ENCODE results near the gene PIP5K1B. TPM values are rescaled to one million over a fixed set of nuclear protein-coding genes. Genes with fewer than 3 reads are reported as not detected.

Gene PIP5K1B
- total RNA-seq, 1 experiment from 2014 or later, result 10.3 TPM

DNA sequence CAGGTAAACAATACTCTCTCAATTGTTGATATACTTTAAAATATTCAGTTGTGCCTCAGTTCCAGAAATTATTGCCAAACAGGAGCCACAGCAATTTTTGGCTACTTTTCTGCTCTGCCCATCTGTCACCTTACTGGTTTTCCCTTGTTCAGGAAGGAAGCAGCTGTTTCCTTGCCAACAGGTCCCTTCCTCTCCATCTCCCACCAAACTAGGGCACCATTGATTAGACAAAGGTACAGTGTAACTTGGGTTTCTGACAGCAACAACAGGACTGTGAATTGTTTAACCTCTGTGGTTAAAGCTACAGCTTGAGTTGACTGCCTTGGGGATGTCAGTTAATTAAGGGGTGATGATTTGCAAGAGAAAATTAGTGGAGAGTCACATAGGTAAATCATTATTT is 76.9 kb downstream of the PIP5K1B start:
- H3K27me3 ChIP-seq (replicated peaks; ENCODE audit: control insufficient read depth, insufficient read depth, low read length), result no peaks in the 10 kb centered on the region
- H3K9me3 Mint-ChIP-seq (ENCODE audit: unreplicated experiment), result no peaks in the 10 kb centered on the region
- ChIA-PET CTCF (no interaction called here), POLR2A (no interaction called here)
- no TSS peak for BruUV-seq (replicated peaks)
- no peaks in the 10 kb centered on the region for H3K9me3 ChIP-seq
- no peaks in the 10 kb centered on the region for H3K4me1 ChIP-seq
- intact Hi-C loops (cut with micrococcal nuclease; ENCODE audit: unreplicated experiment), result loop anchor here (1.0 to 5.0 kb wide), 2 partner anchors 13 to 50 kb away; no protein-coding TSS in a partner anchor
- no peak for DNase-seq
- H3K4me3 ChIP-seq (ENCODE audit: low read depth, low read length), result no peak overlapping the region
- no peaks in the 10 kb centered on the region for H3K36me3 ChIP-seq (ENCODE audit: control insufficient read depth, insufficient read depth, low read length)
- no peak overlapping the region for H3K4me3 Mint-ChIP-seq (ENCODE audit: unreplicated experiment)
- TF ChIP-seq, protein P1, sequence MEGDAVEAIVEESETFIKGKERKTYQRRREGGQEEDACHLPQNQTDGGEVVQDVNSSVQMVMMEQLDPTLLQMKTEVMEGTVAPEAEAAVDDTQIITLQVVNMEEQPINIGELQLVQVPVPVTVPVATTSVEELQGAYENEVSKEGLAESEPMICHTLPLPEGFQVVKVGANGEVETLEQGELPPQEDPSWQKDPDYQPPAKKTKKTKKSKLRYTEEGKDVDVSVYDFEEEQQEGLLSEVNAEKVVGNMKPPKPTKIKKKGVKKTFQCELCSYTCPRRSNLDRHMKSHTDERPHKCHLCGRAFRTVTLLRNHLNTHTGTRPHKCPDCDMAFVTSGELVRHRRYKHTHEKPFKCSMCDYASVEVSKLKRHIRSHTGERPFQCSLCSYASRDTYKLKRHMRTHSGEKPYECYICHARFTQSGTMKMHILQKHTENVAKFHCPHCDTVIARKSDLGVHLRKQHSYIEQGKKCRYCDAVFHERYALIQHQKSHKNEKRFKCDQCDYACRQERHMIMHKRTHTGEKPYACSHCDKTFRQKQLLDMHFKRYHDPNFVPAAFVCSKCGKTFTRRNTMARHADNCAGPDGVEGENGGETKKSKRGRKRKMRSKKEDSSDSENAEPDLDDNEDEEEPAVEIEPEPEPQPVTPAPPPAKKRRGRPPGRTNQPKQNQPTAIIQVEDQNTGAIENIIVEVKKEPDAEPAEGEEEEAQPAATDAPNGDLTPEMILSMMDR (IDR thresholded peaks at IDR 0.05; ENCODE audit: insufficient read depth in 1 of 2, low read depth in 1 of 2, low read length in 1 of 2, severe bottlenecking in 1 of 2, unreplicated experiment in 1 of 2), result no peak
- no peaks in the 10 kb centered on the region for H3K4me1 Mint-ChIP-seq (ENCODE audit: low read depth, unreplicated experiment)
- H3K27me3 Mint-ChIP-seq (ENCODE audit: insufficient read depth, unreplicated experiment), result no peaks in the 10 kb centered on the region
- no peaks in the 10 kb centered on the region for H3K36me3 Mint-ChIP-seq (ENCODE audit: insufficient read depth, unreplicated experiment)
- H3K27ac Mint-ChIP-seq (ENCODE audit: unreplicated experiment), result no peak overlapping the region

DNA sequence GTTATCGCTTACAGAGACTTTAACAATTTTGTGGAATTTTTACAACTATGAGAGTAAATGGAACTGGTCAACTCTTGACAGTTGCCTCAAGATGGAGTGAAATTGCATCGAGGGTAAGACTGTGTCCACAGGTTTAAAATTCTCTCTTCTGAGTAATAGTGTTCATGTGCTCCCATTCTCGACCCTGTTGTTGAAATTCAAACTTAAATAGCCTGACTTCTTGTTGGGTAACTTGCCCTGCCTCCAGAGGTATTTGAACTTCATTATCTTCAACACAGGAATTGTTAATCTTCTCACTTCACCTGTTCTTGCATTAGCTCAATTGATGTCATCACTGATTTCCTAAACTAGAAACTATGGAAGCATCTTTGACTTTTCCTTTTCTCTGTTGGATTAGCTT is 77.5 kb downstream of the PIP5K1B start:
- Mint-ChIP-seq H3K9me3 (ENCODE audit: unreplicated experiment) (no peaks in the 10 kb centered on the region), H3K36me3 (ENCODE audit: insufficient read depth, unreplicated experiment) (no peaks in the 10 kb centered on the region), H3K4me1 (ENCODE audit: low read depth, unreplicated experiment) (no peaks in the 10 kb centered on the region), H3K27ac (ENCODE audit: unreplicated experiment) (no peak overlapping the region), H3K27me3 (ENCODE audit: insufficient read depth, unreplicated experiment) (no peaks in the 10 kb centered on the region), H3K4me3 (ENCODE audit: unreplicated experiment) (no peak overlapping the region)
- Histone ChIP-seq H3K27me3 (replicated peaks; ENCODE audit: control insufficient read depth, insufficient read depth, low read length) (no peaks in the 10 kb centered on the region), H3K4me3 (ENCODE audit: low read depth, low read length) (no peak overlapping the region), H3K9me3 (no peaks in the 10 kb centered on the region), H3K36me3 (ENCODE audit: control insufficient read depth, insufficient read depth, low read length) (no peaks in the 10 kb centered on the region), H3K4me1 (no peaks in the 10 kb centered on the region)
- ChIA-PET POLR2A (interaction anchor here (1.0 kb wide), 1 partner anchor 78 kb away, joined by 3 read pairs; the partner anchor contains the start of gene PIP5K1B), CTCF (no interaction called here)
- no TSS peak for BruUV-seq (replicated peaks)
- intact Hi-C loops (cut with micrococcal nuclease; ENCODE audit: unreplicated experiment), result loop anchor here (1.0 to 5.0 kb wide), 2 partner anchors 13 to 50 kb away; no protein-coding TSS in a partner anchor
- TF ChIP-seq, protein P1 (IDR thresholded peaks at IDR 0.05; ENCODE audit: insufficient read depth in 1 of 2, low read depth in 1 of 2, low read length in 1 of 2, severe bottlenecking in 1 of 2, unreplicated experiment in 1 of 2), result no peak
- no peak for DNase-seq

DNA sequence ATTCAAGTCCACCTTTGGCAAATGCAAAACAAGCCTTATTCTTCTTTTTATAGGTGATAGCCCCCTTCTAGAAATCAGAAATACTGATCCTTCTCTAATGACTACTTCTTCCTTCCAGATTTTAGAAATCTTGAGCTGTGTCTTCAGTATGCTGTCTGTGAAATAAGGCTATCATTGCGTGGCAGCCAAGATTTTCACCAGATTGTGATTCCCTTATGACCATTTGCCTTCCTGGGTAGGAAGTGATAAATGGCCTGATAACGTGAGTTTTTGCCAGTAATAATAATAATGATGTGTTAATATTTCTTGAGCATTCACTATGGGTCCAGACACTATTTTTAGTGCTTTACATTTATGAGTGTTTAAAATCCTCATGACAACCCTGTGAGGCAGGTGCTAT is 80.9 kb downstream of the PIP5K1B start:
- POLR2A ChIA-PET, result no interaction called here
- no peaks in the 10 kb centered on the region for H3K9me3 ChIP-seq
- intact Hi-C loops (cut with micrococcal nuclease; ENCODE audit: unreplicated experiment), result no loop called here
- TF ChIP-seq, protein P1 (IDR thresholded peaks at IDR 0.05; ENCODE audit: insufficient read depth in 1 of 2, low read depth in 1 of 2, low read length in 1 of 2, severe bottlenecking in 1 of 2, unreplicated experiment in 1 of 2), result no peak
- no TSS peak for BruUV-seq (replicated peaks)
- no peaks in the 10 kb centered on the region for H3K4me1 ChIP-seq
- Mint-ChIP-seq H3K27me3 (ENCODE audit: insufficient read depth, unreplicated experiment) (no peaks in the 10 kb centered on the region), H3K4me1 (ENCODE audit: low read depth, unreplicated experiment) (no peaks in the 10 kb centered on the region), H3K27ac (ENCODE audit: unreplicated experiment) (no peak overlapping the region), H3K36me3 (ENCODE audit: insufficient read depth, unreplicated experiment) (no peaks in the 10 kb centered on the region), H3K4me3 (ENCODE audit: unreplicated experiment) (no peak overlapping the region), H3K9me3 (ENCODE audit: unreplicated experiment) (no peaks in the 10 kb centered on the region)
- no peaks in the 10 kb centered on the region for H3K36me3 ChIP-seq (ENCODE audit: control insufficient read depth, insufficient read depth, low read length)
- no peaks in the 10 kb centered on the region for H3K27me3 ChIP-seq (replicated peaks; ENCODE audit: control insufficient read depth, insufficient read depth, low read length)
- H3K4me3 ChIP-seq (ENCODE audit: low read depth, low read length), result no peak overlapping the region
- no peak for DNase-seq
- CTCF ChIA-PET, result no interaction called here

Measured in Caco-2 (cell line).